SH-SY5Y (cell line): ENCODE measurements around the gene DLGAP4.

ENCODE experiments used
- GATA2 ChIP-seq: IDR thresholded peaks from 2 replicates; pipeline ENCODE4 v1.6.1; 2011; ENCODE audit warnings: mild to moderate bottlenecking, low read depth, low read length
- GATA3 ChIP-seq: IDR thresholded peaks from 2 replicates; pipeline ENCODE4 v1.6.1; 2011; ENCODE audit warnings: low read depth, mild to moderate bottlenecking, low read length, moderate library complexity

- TF ChIP-seq GATA2 (no peak), GATA3 (no peak)
These were observed 232.0 kb downstream of the DLGAP4 start for GRCh38 chr20:36538026-36538722.
